Neural progenitor cell (in vitro differentiated cells): ENCODE measurements around the gene ZNF556. TPM values are rescaled to one million over a fixed set of nuclear protein-coding genes. Genes with fewer than 3 reads are reported as not detected.

Experiments used
- DNase-seq: peaks from one replicate; pipeline ENCODE4 v3.0.0-alpha.2; 2016; ENCODE audit warnings: low spot score
- H2AFZ ChIP-seq: fragments of 200-600 bp; sonication (generic); replicated peaks from 2 replicates; pipeline ENCODE4 v1.6.1; 2016; ENCODE audit warnings: antibody characterized with exemption
- H3F3A ChIP-seq: fragments of 200-600 bp; sonication (generic); 2 replicates; pipeline ENCODE4 v1.6.1; 2016; ENCODE audit warnings: antibody characterized with exemption, low read depth
- H3K27ac ChIP-seq: fragments of 200-600 bp; sonication (generic); 2 replicates; pipeline ENCODE4 v1.5.1; 2016; ENCODE audit warnings: mild to moderate bottlenecking
- H3K27me3 ChIP-seq: fragments of 200-600 bp; sonication (generic); 2 replicates; pipeline ENCODE4 v1.6.1; 2016; ENCODE audit warnings: mild to moderate bottlenecking, moderate library complexity
- H3K36me3 ChIP-seq: fragments of 200-600 bp; sonication (generic); 2 replicates; pipeline ENCODE4 v1.5.1; 2016
- H3K4me1 ChIP-seq: fragments of 200-600 bp; sonication (generic); 2 replicates; pipeline ENCODE4 v1.6.1; 2016; ENCODE audit warnings: mixed run types
- H3K4me2 ChIP-seq: fragments of 200-600 bp; sonication (generic); 2 replicates; pipeline ENCODE4 v1.6.1; 2016
- H3K4me3 ChIP-seq: fragments of 200-600 bp; sonication (generic); 2 replicates; pipeline ENCODE4 v1.5.1; 2016
- H3K79me2 ChIP-seq: fragments of 200-600 bp; sonication (generic); 2 replicates; pipeline ENCODE4 v1.6.1; 2016; ENCODE audit warnings: low read depth
- H3K9ac ChIP-seq: fragments of 200-600 bp; sonication (generic); 2 replicates; pipeline ENCODE4 v1.6.1; 2016
- H3K9me3 ChIP-seq: fragments of 200-600 bp; sonication (generic); 2 replicates; pipeline ENCODE4 v1.5.1; 2016; ENCODE audit warnings: low read depth
- H4K20me1 ChIP-seq: fragments of 200-600 bp; sonication (generic); 2 replicates; pipeline ENCODE4 v1.6.1; 2016; ENCODE audit warnings: low read depth
- H3K27ac Mint-ChIP-seq: 3 replicates; pipeline ENCODE4 v1.8.0; 2021; ENCODE audit warnings: mixed read lengths
- H3K27me3 Mint-ChIP-seq: 2 replicates; pipeline ENCODE4 v1.8.0; 2022; ENCODE audit warnings: low read depth, mild to moderate bottlenecking, inconsistent platforms, moderate library complexity, mixed read lengths; ENCODE audit not compliant: insufficient read depth
- H3K36me3 Mint-ChIP-seq: 3 replicates; pipeline ENCODE4 v1.8.0; 2021; ENCODE audit warnings: mixed read lengths
- H3K4me1 Mint-ChIP-seq: 3 replicates; pipeline ENCODE4 v1.8.0; 2021; ENCODE audit warnings: mixed read lengths
- H3K4me3 Mint-ChIP-seq: 3 replicates; pipeline ENCODE4 v1.8.0; 2021; ENCODE audit warnings: mild to moderate bottlenecking, moderate library complexity, mixed read lengths
- H3K9me3 Mint-ChIP-seq: 3 replicates; pipeline ENCODE4 v1.8.0; 2020; ENCODE audit warnings: mixed read lengths
- CTCF ChIP-seq: fragments of 200-600 bp; sonication (generic); IDR thresholded peaks from 2 replicates; pipeline ENCODE4 v1.5.1; 2017; ENCODE audit warnings: antibody characterized with exemption, mild to moderate bottlenecking
- EZH2 ChIP-seq: fragments of 200-600 bp; sonication (generic); IDR thresholded peaks from 2 replicates; pipeline ENCODE4 v1.6.1; 2017; ENCODE audit warnings: antibody characterized with exemption, mild to moderate bottlenecking, moderate library complexity
- EZH2phosphoT487 ChIP-seq: fragments of 200-600 bp; sonication (generic); IDR thresholded peaks from 2 replicates; pipeline ENCODE4 v1.6.1; 2017; ENCODE audit warnings: antibody characterized with exemption
- total RNA-seq: library from RNA; depleted of rRNA; stranded (reverse); fragments of >200 nt; gene quantifications from 2 replicates; pipeline ENCODE4 v1.2.3, GENCODE V29; 2015; ENCODE audit warnings: low replicate concordance

The ZNF556 gene
- total RNA-seq, 1 donor from 2014 or later = not detected

- Mint-ChIP-seq H3K9me3 (peaks cover 61% of the 10 kb centered on the region), H3K4me3 (no peak overlapping the region), H3K36me3 (peaks cover 40% of the 10 kb centered on the region), H3K27me3 (peaks cover 12% of the 10 kb centered on the region), H3K4me1 (peaks cover 6% of the 10 kb centered on the region), H3K27ac (no peak overlapping the region)
- Histone ChIP-seq H3K4me3 (no peak overlapping the region), H3K9ac (no peak overlapping the region), H4K20me1 (peaks cover 3% of the 10 kb centered on the region), H3K4me1 (no peaks in the 10 kb centered on the region), H3K27me3 (no peaks in the 10 kb centered on the region), H3K9me3 (peaks cover 3% of the 10 kb centered on the region), H2AFZ (no peak overlapping the region), H3K79me2 (peaks cover 49% of the 10 kb centered on the region), H3K27ac (no peak overlapping the region), H3F3A (peaks cover 8% of the 10 kb centered on the region), H3K36me3 (no peaks in the 10 kb centered on the region), H3K4me2 (no peak overlapping the region)
- no peak for DNase-seq
- TF ChIP-seq EZH2 (no peak), CTCF (no peak), EZH2phosphoT487 (no peak)
Observed at GRCh38 chr19:2845107-2845506, 22.0 kb upstream of the ZNF556 start.

- H3K4me1 ChIP-seq = no peaks in the 10 kb centered on the region
- Mint-ChIP-seq H3K4me1 (peaks cover 6% of the 10 kb centered on the region), H3K9me3 (peaks cover 66% of the 10 kb centered on the region), H3K36me3 (peaks cover 50% of the 10 kb centered on the region), H3K27ac (no peak overlapping the region), H3K4me3 (no peak overlapping the region), H3K27me3 (peaks cover 9% of the 10 kb centered on the region)
- peaks cover 3% of the 10 kb centered on the region for H4K20me1 ChIP-seq
- peaks cover 3% of the 10 kb centered on the region for H3K36me3 ChIP-seq
- H3K27ac ChIP-seq = no peak overlapping the region
- no peak overlapping the region for H2AFZ ChIP-seq
- peaks cover 49% of the 10 kb centered on the region for H3K79me2 ChIP-seq
- no peaks in the 10 kb centered on the region for H3F3A ChIP-seq
- H3K9me3 ChIP-seq = peaks cover 6% of the 10 kb centered on the region
- no peak overlapping the region for H3K4me2 ChIP-seq
- no peaks in the 10 kb centered on the region for H3K27me3 ChIP-seq
- H3K4me3 ChIP-seq = no peak overlapping the region
- H3K9ac ChIP-seq = no peak overlapping the region
- no peak for DNase-seq
- TF ChIP-seq EZH2phosphoT487 (no peak), EZH2 (no peak), CTCF (no peak)
Observed at GRCh38 chr19:2846180-2846894, 20.8 kb upstream of the ZNF556 start.

- peaks cover 14% of the 10 kb centered on the region for H3K36me3 ChIP-seq
- H3K27ac ChIP-seq = no peak overlapping the region
- H2AFZ ChIP-seq = no peak overlapping the region
- no peak overlapping the region for H3K4me2 ChIP-seq
- DNase-seq = no peak
- no peak overlapping the region for H3K27ac Mint-ChIP-seq
- TF ChIP-seq EZH2phosphoT487 (no peak), CTCF (no peak), EZH2 (no peak)
- H3K27me3 ChIP-seq = no peaks in the 10 kb centered on the region
- H3K4me1 Mint-ChIP-seq = peaks cover 1% of the 10 kb centered on the region
- peaks cover 17% of the 10 kb centered on the region for H3K9me3 ChIP-seq
- no peak overlapping the region for H3K4me3 Mint-ChIP-seq
- H3K9me3 Mint-ChIP-seq = peaks cover 73% of the 10 kb centered on the region
- no peak overlapping the region for H3K9ac ChIP-seq
- peaks cover 57% of the 10 kb centered on the region for H3K36me3 Mint-ChIP-seq
- no peak overlapping the region for H3K4me3 ChIP-seq
- no peaks in the 10 kb centered on the region for H4K20me1 ChIP-seq
- no peaks in the 10 kb centered on the region for H3K4me1 ChIP-seq
- peaks cover 40% of the 10 kb centered on the region for H3K79me2 ChIP-seq
- peaks cover 3% of the 10 kb centered on the region for H3F3A ChIP-seq
- H3K27me3 Mint-ChIP-seq = peaks cover 5% of the 10 kb centered on the region
Observed at GRCh38 chr19:2847507-2847906, 19.6 kb upstream of the ZNF556 start.
